ENCODE measurements around the gene SLC7A11. TPM values are rescaled to one million over a fixed set of nuclear protein-coding genes. Genes with fewer than 3 reads are reported as not detected.

Gene SLC7A11
- total and polyA plus RNA-seq, 2 donors from 2014 or later: 0.04 to 2.6 TPM

- DNase-seq (no peak), FAIRE-seq (no peak)
- intact Hi-C loops (cut with DNase I): no loop called here
- H3K4me1 ChIP-seq (ENCODE audit: control insufficient read depth in 2 of 3, insufficient read depth in 2 of 3, low read depth in 1 of 3, low read length in 3 of 3): no peaks in the 10 kb centered on the region
- H3K27me3 ChIP-seq (ENCODE audit: control insufficient read depth, insufficient read depth, low read length): no peaks in the 10 kb centered on the region
- H3K9me3 ChIP-seq (ENCODE audit: control insufficient read depth in 2 of 3, insufficient read depth in 1 of 3, low read length in 3 of 3): no peaks in the 10 kb centered on the region
- no peak overlapping the region for H3K9ac ChIP-seq (ENCODE audit: low read length in 3 of 3)
- no peak overlapping the region for H3K27ac ChIP-seq (ENCODE audit: low read depth in 2 of 2, low read length in 2 of 2)
- H3K36me3 ChIP-seq (ENCODE audit: control insufficient read depth in 2 of 3, insufficient read depth in 3 of 3, low read length in 3 of 3): no peaks in the 10 kb centered on the region
- H3K4me3 ChIP-seq (ENCODE audit: low read length in 3 of 3): no peak overlapping the region
- no peak for TF ChIP-seq CTCF (IDR thresholded peaks at IDR 0.05; ENCODE audit: borderline replicate concordance, extremely low read depth, insufficient read depth)
Observed at GRCh38 chr4:138247643-138248042, 5.5 kb upstream of the SLC7A11 start.

GRCh38 chr4:138243369-138243768 is 1.2 kb upstream of the SLC7A11 start:
- peak in 2 of 5 donors; percentile 59 to 60 for DNase-seq
- Histone ChIP-seq H3K27ac (ENCODE audit: low read depth in 2 of 2, low read length in 2 of 2) (no peak overlapping the region), H3K4me1 (ENCODE audit: control insufficient read depth in 2 of 3, insufficient read depth in 2 of 3, low read depth in 1 of 3, low read length in 3 of 3) (peaks cover 0 to 2% (median 0%) of the 10 kb centered on the region in 3 donors), H3K4me3 (ENCODE audit: low read length in 3 of 3) (no peak overlapping the region), H3K9me3 (ENCODE audit: control insufficient read depth in 2 of 3, insufficient read depth in 1 of 3, low read length in 3 of 3) (no peaks in the 10 kb centered on the region), H3K27me3 (ENCODE audit: control insufficient read depth, insufficient read depth, low read length) (no peaks in the 10 kb centered on the region), H3K36me3 (ENCODE audit: control insufficient read depth in 2 of 3, insufficient read depth in 3 of 3, low read length in 3 of 3) (no peaks in the 10 kb centered on the region), H3K9ac (ENCODE audit: low read length in 3 of 3) (no peak overlapping the region)
- no peak for TF ChIP-seq CTCF (IDR thresholded peaks at IDR 0.05; ENCODE audit: borderline replicate concordance, extremely low read depth, insufficient read depth)
- FAIRE-seq: no peak
- intact Hi-C loops (cut with DNase I): no loop called here

- peak overlapping the region in 1 of 3 donors; percentile 65 for H3K4me3 ChIP-seq (ENCODE audit: low read length in 3 of 3)
- H3K9me3 ChIP-seq (ENCODE audit: control insufficient read depth in 2 of 3, insufficient read depth in 1 of 3, low read length in 3 of 3): no peaks in the 10 kb centered on the region
- TF ChIP-seq CTCF (IDR thresholded peaks at IDR 0.05; ENCODE audit: borderline replicate concordance, extremely low read depth, insufficient read depth): no peak
- no peak overlapping the region for H3K27ac ChIP-seq (ENCODE audit: low read depth in 2 of 2, low read length in 2 of 2)
- FAIRE-seq (peak; percentile 21), DNase-seq (peak in 1 of 5 donors; percentile 19)
- H3K27me3 ChIP-seq (ENCODE audit: control insufficient read depth, insufficient read depth, low read length): no peaks in the 10 kb centered on the region
- peak overlapping the region in 1 of 3 donors; percentile 52 for H3K9ac ChIP-seq (ENCODE audit: low read length in 3 of 3)
- no peaks in the 10 kb centered on the region for H3K36me3 ChIP-seq (ENCODE audit: control insufficient read depth in 2 of 3, insufficient read depth in 3 of 3, low read length in 3 of 3)
- intact Hi-C loops (cut with DNase I): no loop called here
- peaks cover 0 to 2% (median 0%) of the 10 kb centered on the region in 3 donors for H3K4me1 ChIP-seq (ENCODE audit: control insufficient read depth in 2 of 3, insufficient read depth in 2 of 3, low read depth in 1 of 3, low read length in 3 of 3)
Observed at GRCh38 chr4:138242834-138243156, 646 bp upstream of the SLC7A11 start.
